GM21526 (cell line): ENCODE measurements around the gene IKZF4.

Experiments
- ATAC-seq: cut with Tn5 transposase; IDR thresholded peaks from one replicate; pipeline ENCODE4 v1.9.1; 2021; ENCODE audit warnings: moderate library complexity; ENCODE audit not compliant: unreplicated experiment, low FRiP score

The IKZF4 gene

DNA sequence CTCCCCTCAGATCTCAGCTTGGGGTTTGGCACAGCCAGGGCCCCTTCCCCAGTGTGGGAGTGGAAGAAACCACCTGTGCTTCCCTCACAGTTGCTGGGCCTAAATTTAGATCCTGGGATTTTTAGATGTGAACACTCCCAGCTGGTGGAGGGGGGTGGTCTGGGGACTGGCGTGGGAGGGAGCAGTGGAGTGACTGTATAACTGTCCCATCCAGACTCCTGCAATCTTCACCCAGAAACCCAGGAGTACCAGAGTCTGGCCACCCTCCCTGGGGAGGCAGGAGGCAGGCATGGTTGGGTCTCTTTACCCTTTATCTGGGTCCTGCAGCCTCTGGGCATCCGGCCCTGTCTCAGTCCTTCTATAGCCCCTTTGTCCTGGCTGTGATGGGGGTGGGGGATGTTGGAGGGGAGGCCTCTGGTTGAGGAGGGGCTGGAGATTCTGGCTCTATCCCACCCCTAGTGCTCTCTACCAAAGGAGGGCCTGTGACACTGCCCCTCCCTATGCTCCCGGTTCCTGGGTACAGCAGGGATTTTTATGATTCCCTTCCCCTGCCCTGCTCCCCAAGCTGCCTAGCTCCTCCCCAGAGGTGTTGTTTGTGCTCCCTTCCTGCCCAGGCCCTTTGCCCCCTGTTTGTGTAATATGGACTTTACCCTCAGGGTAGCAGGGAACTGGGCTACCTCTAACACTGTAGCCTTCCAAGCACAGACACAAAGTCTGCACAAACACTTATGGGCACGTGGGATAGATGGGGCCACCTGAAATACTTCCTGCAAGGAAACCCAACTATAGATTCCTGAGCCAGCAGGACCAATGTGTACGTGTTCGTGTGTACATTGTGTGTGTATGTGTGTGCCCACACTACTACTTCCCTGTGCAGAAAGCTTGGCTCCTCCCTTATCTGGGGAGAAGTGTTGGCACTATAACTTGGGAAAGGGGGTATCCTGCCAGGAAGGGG lies 60.8 kb downstream of the IKZF4 start:
- ATAC-seq: no peak

GRCh38 chr12:56082382-56082781 lies 61.5 kb downstream of the IKZF4 start:
- no peak for ATAC-seq

DNA sequence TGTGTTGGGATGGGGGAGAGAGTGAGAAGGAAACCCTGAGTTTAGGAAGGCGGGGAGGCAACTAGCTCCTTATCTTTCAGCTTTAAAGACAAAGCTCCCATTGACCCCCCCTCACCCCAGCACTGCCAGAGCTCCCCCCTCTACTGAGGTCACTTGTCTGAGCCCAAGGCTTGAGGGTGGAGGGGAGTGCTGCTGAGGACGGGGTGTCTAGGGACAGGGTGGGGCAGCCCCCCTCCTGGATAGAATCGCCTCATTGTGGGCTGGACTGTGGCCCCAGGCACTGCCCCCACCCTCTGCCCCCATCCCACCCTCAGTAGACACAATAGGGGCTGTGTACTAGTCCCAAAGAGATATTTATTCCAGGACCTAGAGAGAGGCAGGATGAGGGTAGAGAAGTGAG lies 62.1 kb downstream of the IKZF4 start:
- no peak for ATAC-seq

DNA sequence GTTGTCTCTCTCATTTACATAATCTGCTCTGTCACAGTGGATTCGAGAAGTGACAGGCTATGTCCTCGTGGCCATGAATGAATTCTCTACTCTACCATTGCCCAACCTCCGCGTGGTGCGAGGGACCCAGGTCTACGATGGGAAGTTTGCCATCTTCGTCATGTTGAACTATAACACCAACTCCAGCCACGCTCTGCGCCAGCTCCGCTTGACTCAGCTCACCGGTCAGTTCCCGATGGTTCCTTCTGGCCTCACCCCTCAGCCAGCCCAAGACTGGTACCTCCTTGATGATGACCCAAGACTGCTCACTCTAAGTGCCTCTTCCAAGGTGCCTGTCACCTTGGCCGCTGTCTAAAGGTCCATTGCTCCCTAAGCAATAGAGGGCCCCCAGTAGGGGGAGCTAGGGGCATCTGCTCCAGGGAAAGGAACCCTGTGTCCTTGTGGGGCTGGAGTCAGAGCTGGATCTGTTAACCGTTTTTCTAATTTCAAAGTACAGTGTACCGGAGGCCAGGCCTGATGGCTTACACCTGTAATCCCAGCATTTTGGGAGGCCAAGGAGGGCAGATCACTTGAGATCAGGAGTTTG lies 64.2 kb downstream of the IKZF4 start:
- ATAC-seq: no peak

DNA sequence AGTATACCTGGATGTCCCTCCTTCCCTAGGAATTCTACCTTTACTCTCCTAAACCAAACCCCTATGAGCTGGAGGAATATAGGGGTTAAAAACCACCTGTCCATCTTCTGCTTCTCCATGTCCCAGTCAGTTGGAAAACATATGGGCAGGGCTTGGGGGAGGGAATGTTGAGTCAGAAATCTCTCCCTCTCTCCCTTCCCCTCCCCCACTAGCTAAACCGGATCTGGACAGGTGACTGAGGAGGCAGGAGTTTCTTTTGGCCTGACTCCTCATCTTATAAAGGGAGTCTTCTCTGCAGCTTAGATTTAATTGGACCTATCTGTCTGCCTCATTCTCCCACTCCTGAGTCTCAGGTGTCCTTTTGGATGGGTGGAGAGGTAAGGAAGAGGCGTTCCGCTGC lies 65.3 kb downstream of the IKZF4 start:
- no peak for ATAC-seq

DNA sequence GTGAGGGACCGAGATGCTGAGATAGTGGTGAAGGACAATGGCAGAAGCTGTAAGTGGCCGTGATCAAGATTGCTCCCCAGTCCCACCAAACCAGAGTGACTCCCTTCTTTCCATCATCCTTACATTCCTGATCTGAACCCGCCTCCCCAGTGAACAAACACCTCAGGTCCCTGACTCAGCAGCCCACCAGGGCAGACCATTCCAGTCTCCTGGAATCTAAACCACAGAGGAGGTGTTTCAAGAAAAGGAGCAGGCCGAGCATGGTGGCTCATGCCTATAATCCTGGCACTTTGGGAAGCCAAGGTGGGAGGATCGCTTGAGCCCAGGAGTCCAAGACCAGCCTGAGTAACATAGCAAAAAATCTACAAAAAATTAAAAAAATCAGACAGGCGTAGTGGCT lies 65.8 kb downstream of the IKZF4 start:
- no peak for ATAC-seq

DNA sequence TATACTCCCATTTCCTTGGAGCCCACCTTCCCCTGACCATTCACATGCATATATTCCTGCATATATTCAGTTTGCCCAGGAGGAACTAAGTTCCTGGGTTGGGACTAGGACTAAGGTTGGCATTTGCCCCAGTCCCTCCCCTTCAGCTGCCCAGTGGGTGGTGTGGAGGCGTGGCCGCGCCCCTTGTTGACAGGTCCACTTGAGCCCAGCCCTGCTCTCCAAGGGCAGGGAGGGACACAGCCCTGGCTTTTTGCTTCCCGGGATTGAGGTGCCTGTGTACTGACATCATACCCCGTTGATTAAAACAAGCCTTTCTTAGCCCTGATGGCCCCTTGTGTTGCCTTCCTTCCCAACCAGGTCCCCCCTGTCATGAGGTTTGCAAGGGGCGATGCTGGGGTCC lies 66.4 kb downstream of the IKZF4 start:
- ATAC-seq: no peak
